HUES6 (cell line): ENCODE measurements around the gene NUAK2.
"Not testable (repeated sequence)": the region's sequence is repeated elsewhere in the genome, so short reads cannot be mapped to it uniquely, and the experiment has no call there.

Source experiments
- H3K27ac ChIP-seq: 2 replicates; pipeline ENCODE4 v1.7.0; 2013; ENCODE audit warnings: low read depth, mild to moderate bottlenecking, low read length, inconsistent platforms
- H3K27me3 ChIP-seq: 2 replicates; pipeline ENCODE4 v1.6.1; 2013; ENCODE audit warnings: low read length; ENCODE audit not compliant: control insufficient read depth, insufficient read depth
- H3K36me3 ChIP-seq: 2 replicates; pipeline ENCODE4 v1.6.1; 2013; ENCODE audit warnings: low read length; ENCODE audit not compliant: control insufficient read depth, insufficient read depth
- H3K4me1 ChIP-seq: 2 replicates; pipeline ENCODE4 v1.6.1; 2013; ENCODE audit warnings: low read length; ENCODE audit not compliant: control insufficient read depth, insufficient read depth
- H3K4me3 ChIP-seq: 2 replicates; pipeline ENCODE4 v1.5.1; 2013; ENCODE audit warnings: low read depth, low read length
- H3K9ac ChIP-seq: one replicate; pipeline ENCODE4 v1.6.1; 2013; ENCODE audit warnings: mild to moderate bottlenecking, low read length
- H3K9me3 ChIP-seq: 2 replicates; pipeline ENCODE4 v1.6.1; 2013; ENCODE audit warnings: low read depth, low read length; ENCODE audit not compliant: control insufficient read depth, insufficient read depth

Gene NUAK2

DNA sequence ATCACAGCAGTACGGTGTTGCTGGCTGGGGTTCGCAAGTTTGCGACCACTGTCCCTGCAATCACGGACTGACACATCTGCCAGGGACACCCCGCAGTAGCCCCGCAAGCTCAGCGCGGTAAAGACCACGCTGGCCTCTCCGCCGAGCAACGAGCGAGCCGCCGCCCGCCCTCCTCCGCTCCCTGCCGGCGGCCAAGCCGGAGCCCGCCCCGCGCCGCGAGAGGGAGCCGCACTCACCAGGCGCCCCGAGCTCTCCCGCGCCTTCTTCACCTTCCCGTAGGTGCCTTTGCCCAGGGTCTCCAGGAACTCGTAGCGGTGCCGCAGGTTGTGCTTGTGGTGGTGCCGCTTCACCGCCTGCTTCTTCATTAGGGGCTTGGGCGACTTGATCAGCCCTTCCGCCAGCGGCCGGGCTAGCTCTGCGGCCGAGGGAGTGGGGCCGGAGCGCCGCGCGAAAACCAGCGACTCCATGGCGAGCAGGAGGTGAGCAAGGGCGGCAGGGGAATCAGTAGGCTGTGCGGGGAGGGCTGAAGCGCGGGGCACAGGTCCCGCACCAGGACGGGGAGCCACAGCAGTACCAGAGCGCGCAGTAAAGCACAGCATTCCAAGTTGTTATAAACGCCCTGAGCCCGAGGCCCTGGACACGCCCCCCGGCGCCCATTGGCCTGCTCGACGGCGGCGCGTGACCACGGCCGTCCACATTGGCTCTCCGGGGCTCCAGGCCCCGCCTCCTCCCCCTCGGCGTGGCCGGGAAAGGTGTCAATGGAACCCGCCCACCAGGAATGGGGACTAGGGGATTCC is at the start of gene NUAK2:
TSS of gene NUAK2 (minus strand) at position 584 of the 797 bp plus-strand sequence. CDS start at position 467, 117 bp downstream.
- Histone ChIP-seq H3K4me1 (peaks cover 52% of the 10 kb centered on the region), H3K9me3 (no peaks in the 10 kb centered on the region), H3K27me3 (no peaks in the 10 kb centered on the region), H3K36me3 (peaks cover 9% of the 10 kb centered on the region), H3K9ac (peak within 1 kb of the TSS; percentile 90), H3K27ac (peak within 1 kb of the TSS; percentile 69; the same call in 1 of the 2 replicates), H3K4me3 (peak within 1 kb of the TSS; percentile 91)

DNA sequence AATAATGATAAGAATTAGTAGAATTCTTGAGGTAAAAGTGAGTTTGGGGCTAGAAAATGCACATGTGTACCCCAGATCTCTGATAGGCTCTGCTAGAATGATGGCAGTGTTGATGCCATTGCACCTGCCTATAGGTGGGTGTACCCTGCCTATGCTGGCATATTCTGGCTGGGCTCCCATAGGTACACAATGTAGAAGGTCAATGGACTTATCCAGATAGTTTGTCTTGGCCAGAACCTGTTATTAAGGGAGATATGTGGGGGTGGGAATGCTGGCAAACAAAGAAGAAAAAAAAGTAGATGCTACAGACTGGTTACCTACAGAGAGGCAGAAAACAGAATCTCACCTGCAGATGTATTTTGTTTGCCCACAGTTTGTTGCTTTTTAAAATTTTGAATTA is 49.2 kb upstream of the NUAK2 start:
- H3K27me3 ChIP-seq, result no peaks in the 10 kb centered on the region
- H3K36me3 ChIP-seq, result no peaks in the 10 kb centered on the region
- H3K27ac ChIP-seq, result no peak overlapping the region
- no peak overlapping the region for H3K9ac ChIP-seq
- H3K4me1 ChIP-seq, result peaks cover 51% of the 10 kb centered on the region
- no peak overlapping the region for H3K4me3 ChIP-seq
- H3K9me3 ChIP-seq, result no peaks in the 10 kb centered on the region

DNA sequence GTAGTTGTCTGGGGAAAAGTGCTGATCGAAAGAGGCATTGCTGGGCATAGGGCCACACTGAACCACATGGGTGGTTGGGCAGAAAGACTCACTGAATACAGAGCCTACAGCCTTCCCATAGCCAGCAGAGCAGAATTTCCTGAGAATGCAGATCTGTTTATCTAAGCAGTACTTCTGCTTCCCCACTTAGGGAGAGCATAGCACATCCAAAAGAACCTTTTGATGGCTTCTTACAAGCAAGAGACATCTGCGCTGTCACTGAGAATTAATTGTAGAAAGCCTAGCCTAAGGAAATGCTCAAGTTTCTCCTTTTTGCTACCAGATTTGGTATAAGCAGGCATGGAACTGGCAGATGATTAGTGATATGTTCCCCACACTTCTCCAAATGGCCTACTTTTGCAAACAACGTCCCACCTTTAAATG is 48.2 kb upstream of the NUAK2 start:
- peaks cover 43% of the 10 kb centered on the region for H3K4me1 ChIP-seq
- no peak overlapping the region for H3K27ac ChIP-seq
- no peaks in the 10 kb centered on the region for H3K36me3 ChIP-seq

GRCh38 chr1:205368478-205368877 is 46.9 kb upstream of the NUAK2 start:
- Histone ChIP-seq H3K4me1 (peaks cover 30% of the 10 kb centered on the region), H3K9ac (no peak overlapping the region), H3K9me3 (no peaks in the 10 kb centered on the region), H3K27me3 (no peaks in the 10 kb centered on the region), H3K4me3 (no peak overlapping the region), H3K36me3 (no peaks in the 10 kb centered on the region), H3K27ac (no peak overlapping the region)

More for the DNA sequence above, 48.2 kb upstream of the NUAK2 start:
- no peaks in the 10 kb centered on the region for H3K27me3 ChIP-seq
- no peaks in the 10 kb centered on the region for H3K9me3 ChIP-seq
- no peak overlapping the region for H3K9ac ChIP-seq
- no peak overlapping the region for H3K4me3 ChIP-seq

DNA sequence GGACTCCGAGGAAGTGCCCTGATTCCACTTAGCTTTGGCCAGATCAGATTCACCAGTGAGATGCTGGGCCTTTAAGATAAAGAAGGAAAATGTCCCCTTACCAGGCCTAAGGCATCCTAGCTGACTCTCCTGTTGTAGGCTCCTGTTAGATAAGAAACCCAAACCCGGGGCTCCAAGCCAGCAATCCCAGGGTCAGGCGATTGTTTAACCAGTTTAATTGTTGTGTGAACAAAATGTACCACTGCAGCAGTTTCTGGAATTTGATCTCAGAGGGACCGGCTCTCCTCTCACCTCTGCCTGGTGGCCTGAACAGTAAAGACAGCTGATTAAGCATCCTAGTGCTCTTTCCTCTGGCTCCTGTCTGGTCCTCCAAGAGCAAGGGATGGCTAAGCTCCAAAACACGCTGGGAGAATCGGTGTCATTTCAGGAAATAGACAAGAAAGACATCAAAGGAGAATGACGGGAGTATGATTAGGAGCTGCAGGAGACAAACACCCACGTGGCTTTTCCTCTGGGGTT is 44.5 kb upstream of the NUAK2 start:
- H3K27me3 ChIP-seq, result no peaks in the 10 kb centered on the region
- no peaks in the 10 kb centered on the region for H3K36me3 ChIP-seq
- H3K27ac ChIP-seq, result no peak overlapping the region
- H3K4me3 ChIP-seq, result no peak overlapping the region
- no peak overlapping the region for H3K9ac ChIP-seq
- no peaks in the 10 kb centered on the region for H3K9me3 ChIP-seq
- H3K4me1 ChIP-seq, result peaks cover 11% of the 10 kb centered on the region; the same call in 1 of the 2 replicates

- H3K27me3 ChIP-seq, H3K9ac ChIP-seq, H3K4me3 ChIP-seq, H3K36me3 ChIP-seq, H3K27ac ChIP-seq, H3K9me3 ChIP-seq: not testable (repeated sequence)
- peaks cover 13% of the 10 kb centered on the region; the same call in 1 of the 2 replicates for H3K4me1 ChIP-seq
Observed at GRCh38 chr1:205365086-205365485, 43.5 kb upstream of the NUAK2 start.

- no peak overlapping the region for H3K4me3 ChIP-seq
- H3K27ac ChIP-seq, result no peak overlapping the region
- H3K27me3 ChIP-seq, result no peaks in the 10 kb centered on the region
Observed at GRCh38 chr1:205360891-205361290, 39.3 kb upstream of the NUAK2 start.

DNA sequence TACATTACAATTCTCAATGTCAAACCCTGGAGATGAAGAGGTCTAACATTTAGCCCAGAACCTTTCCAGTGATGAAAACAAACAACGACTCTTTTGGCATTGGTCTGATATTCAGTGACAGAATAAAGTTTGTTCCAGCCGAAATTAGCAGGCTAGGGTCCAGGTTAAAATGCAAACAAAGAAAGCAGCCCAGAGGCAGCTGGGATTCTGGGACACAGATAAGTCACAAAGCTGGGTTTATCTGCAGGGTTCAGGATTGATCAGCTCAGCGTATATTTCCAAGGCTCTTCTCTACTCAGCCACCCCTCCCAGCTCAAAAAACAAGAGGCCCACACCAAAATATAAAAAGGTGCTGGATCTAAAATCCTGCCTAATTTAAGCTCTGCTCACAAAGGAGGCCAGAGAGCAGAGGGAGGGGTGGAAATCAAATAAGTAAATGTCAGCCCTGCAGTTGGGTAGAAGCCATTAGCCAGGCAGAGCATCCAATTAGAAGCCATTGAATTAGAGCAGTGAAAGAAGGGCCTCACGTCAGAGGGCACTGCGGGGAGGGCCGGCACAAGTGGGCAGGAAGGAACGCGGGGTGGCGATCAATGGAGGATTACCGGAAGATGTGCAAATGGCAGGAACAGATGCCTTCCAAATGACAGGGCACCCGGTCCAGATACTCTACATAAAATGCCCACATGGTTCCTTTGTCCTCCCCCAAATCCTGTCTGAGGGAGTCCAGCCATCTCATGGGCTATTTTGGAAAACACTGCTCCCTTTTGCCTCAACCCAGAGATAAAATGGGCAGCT is 38.4 kb upstream of the NUAK2 start:
- Histone ChIP-seq H3K9me3 (no peaks in the 10 kb centered on the region), H3K36me3 (no peaks in the 10 kb centered on the region), H3K4me3 (no peak overlapping the region), H3K27me3 (no peaks in the 10 kb centered on the region), H3K27ac (no peak overlapping the region), H3K9ac (no peak overlapping the region), H3K4me1 (peaks cover 28% of the 10 kb centered on the region)

More at GRCh38 chr1:205360891-205361290, 39.3 kb upstream of the NUAK2 start:
- Histone ChIP-seq H3K9me3 (no peaks in the 10 kb centered on the region), H3K4me1 (peaks cover 23% of the 10 kb centered on the region), H3K36me3 (no peaks in the 10 kb centered on the region), H3K9ac (no peak overlapping the region)

- no peak overlapping the region for H3K9ac ChIP-seq
- H3K27me3 ChIP-seq, result no peaks in the 10 kb centered on the region
- H3K36me3 ChIP-seq, result no peaks in the 10 kb centered on the region
- no peak overlapping the region for H3K4me3 ChIP-seq
- no peak overlapping the region for H3K27ac ChIP-seq
- H3K9me3 ChIP-seq, result no peaks in the 10 kb centered on the region
- H3K4me1 ChIP-seq, result peaks cover 40% of the 10 kb centered on the region
Observed at GRCh38 chr1:205358579-205358978, 37.0 kb upstream of the NUAK2 start.

- no peak overlapping the region for H3K4me3 ChIP-seq
Observed at GRCh38 chr1:205357567-205357966, 36.0 kb upstream of the NUAK2 start.

More at GRCh38 chr1:205357567-205357966, 36.0 kb upstream of the NUAK2 start:
- no peaks in the 10 kb centered on the region for H3K9me3 ChIP-seq
- no peaks in the 10 kb centered on the region for H3K36me3 ChIP-seq
- H3K27ac ChIP-seq, result no peak overlapping the region
- H3K9ac ChIP-seq, result no peak overlapping the region
- no peaks in the 10 kb centered on the region for H3K27me3 ChIP-seq
- H3K4me1 ChIP-seq, result peaks cover 46% of the 10 kb centered on the region
